Fibroblast of villous mesenchyme (primary cell): ENCODE results near the gene SERP1. TPM values are rescaled to one million over a fixed set of nuclear protein-coding genes. Genes with fewer than 3 reads are reported as not detected.

Source experiments
- DNase-seq: peaks from one replicate; pipeline ENCODE4 v3.0.0-alpha.2; 2010; ENCODE audit warnings: low read depth
- H3K4me3 ChIP-seq: 2 replicates; pipeline ENCODE4 v1.5.1; 2011; ENCODE audit warnings: low read depth, mild to moderate bottlenecking, low read length
- total RNA-seq: library from RNA; depleted of rRNA; stranded (reverse); fragments of >200 nt; gene quantifications from 2 replicates; pipeline ENCODE4 v1.2.3, GENCODE V29; 2012
- TF ChIP-seq, protein P1 (sequence below): IDR thresholded peaks from 2 replicates; pipeline ENCODE4 v1.5.1; 2012; ENCODE audit warnings: low read depth, mild to moderate bottlenecking, low read length; ENCODE audit not compliant: insufficient read depth

Gene SERP1
- total RNA-seq, 1 donor: 151 TPM

DNA sequence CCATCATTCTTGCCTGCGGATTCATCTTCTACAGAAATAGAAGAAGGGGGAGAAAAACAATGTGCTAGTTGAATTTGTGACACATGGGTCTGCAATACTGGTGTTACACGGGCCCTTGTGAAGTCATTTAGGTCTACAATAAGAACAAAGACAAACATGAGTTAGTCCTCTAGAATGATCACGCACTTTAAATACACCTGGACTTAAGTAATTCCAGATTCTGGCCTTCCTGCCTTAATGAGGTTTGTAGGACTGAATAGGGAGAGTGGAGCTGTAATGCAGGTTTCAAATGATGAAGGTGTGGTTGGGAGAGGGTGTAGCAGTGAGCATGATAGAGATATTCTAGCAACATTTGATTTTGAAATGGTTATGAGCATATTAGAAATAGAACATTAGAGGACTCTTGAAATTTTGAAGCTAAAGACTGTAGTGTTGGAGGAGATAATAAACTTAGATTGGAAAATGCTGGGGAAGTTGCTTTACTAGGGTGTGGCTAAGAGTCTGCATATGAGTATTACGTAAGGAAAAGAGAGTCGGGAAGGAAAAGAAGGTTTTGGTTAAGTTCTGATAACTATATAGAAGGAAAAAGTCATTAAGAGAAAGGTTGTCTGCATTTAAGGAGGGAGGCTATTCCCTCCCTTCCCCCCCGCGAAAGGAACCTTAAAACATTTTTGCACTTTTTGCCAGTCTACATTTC, 897 bp upstream of the SERP1 start:
- TF ChIP-seq, protein P1, sequence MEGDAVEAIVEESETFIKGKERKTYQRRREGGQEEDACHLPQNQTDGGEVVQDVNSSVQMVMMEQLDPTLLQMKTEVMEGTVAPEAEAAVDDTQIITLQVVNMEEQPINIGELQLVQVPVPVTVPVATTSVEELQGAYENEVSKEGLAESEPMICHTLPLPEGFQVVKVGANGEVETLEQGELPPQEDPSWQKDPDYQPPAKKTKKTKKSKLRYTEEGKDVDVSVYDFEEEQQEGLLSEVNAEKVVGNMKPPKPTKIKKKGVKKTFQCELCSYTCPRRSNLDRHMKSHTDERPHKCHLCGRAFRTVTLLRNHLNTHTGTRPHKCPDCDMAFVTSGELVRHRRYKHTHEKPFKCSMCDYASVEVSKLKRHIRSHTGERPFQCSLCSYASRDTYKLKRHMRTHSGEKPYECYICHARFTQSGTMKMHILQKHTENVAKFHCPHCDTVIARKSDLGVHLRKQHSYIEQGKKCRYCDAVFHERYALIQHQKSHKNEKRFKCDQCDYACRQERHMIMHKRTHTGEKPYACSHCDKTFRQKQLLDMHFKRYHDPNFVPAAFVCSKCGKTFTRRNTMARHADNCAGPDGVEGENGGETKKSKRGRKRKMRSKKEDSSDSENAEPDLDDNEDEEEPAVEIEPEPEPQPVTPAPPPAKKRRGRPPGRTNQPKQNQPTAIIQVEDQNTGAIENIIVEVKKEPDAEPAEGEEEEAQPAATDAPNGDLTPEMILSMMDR: no peak
- DNase-seq: peak; percentile 53
- peak overlapping the region; percentile 97 for H3K4me3 ChIP-seq

DNA sequence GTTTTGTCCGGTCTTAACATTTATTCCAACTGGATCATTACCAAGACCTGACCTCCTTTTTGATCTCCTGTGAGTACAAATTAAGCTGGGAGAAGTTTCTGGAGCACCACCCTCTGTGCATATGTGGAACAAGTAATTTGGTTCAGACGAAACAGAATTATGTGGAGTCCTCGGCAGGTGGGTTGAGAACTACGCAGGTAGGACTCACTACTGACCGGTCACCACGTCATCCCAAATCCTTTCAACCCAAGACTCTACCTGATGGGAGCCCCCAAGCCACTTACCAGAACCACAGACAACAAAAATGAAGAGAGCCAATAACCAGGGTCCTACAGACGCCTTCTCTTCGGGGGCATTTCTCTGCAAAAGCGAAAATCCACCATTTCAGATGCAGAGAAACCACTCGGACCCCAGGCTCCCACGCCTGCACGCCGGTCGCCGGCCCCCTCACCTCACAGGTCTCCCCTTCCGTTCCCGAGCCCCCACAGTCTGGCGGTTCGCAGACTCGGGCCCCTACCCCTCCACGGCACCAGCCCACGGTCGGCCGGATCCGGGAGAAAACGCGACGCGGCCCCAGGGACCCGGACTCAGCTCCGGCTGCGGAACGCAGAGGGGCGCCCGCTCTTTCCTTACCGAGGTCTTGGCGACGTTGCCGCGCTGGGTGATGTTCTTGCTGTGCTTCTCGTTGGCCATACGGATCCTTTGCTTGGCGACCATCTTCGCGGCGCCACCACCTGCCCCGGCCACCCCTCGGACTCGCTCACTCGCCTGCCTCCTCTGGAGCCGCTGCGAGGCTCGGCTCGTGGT, 674 bp downstream of the SERP1 start:
- peak overlapping the region; percentile 97 for H3K4me3 ChIP-seq
- TF ChIP-seq, protein P1: no peak
- peak; percentile 17 for DNase-seq

DNA sequence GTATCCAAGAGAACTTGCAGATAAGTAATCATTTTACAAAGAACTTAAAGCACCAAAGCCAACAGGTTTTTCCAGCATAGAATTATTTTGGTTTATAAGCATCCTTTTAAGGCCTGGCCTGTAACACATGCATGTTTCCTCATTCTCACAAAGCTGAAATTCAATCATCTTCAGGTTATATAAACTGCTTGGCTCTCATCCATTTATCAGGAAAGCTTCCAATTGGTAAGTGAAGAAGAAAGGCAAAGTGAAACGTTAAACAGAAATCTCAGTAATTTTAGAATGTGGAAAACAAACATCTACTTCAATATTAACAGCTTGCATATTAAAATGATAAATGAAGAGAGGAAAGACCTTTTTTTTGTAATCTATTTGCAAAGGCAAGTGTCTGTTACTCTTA, 1.6 kb downstream of the SERP1 start:
- peak; percentile 50 for DNase-seq
- peak overlapping the region; percentile 97 for H3K4me3 ChIP-seq
- TF ChIP-seq, protein P1: no peak

DNA sequence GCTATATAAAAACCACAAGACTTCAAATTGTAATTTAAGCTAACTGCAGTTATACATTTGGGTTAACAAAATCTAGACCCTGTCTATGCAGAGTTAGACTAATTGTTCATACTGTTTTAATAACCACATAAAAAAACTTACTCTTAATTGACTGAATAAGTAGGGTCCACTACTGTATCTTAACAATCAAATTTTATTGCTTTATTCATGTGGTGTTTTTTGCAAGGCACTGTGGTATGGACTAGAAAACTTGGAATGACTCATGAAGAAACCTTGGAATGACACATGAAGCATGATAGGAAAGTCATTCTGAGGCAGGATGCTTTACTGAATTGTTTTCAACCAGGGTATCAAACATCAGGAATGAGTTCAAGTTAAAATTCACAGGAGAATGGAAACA, 2.3 kb downstream of the SERP1 start:
- DNase-seq: peak; percentile 48
- TF ChIP-seq, protein P1: no peak
- H3K4me3 ChIP-seq: peak overlapping the region; percentile 97

DNA sequence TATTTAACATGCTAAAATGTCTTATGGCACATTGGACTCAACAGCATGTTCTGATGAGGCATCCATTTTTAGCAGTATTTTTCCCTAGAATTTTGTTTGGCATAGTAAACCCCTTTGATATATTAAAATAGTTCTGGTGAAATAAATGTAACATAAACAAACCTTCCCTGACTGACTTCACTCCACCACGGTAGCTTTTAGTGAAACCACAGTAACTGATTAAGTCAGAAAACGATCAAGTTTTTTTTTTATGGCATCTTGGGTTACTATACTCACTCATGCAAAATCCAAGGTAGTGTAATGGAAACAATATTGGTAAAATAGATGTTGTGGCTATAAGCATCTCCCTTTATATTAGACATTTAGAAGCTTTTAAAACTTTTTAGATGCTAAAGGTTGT, 2.8 kb downstream of the SERP1 start:
- TF ChIP-seq, protein P1: no peak
- no peak for DNase-seq

DNA sequence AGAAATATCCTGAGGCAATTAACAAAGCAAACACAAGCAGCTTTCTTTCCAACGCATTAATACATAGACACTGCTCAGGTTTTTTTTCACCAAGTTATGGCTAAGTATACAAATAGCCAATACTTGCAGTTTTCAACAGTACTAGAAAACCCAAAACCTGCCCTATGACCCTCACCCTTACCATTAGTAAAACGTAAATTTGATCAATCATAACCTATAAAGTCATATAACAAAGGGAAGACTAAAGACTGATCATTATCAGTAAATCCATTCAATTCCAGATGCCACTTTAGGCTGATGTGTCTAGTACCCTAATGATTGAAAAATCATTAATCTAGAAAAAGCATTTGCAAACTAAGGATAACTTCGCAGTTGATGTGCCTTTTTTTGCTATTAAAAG, 3.2 kb downstream of the SERP1 start:
- TF ChIP-seq, protein P1: no peak
- H3K4me3 ChIP-seq: no peak overlapping the region
- DNase-seq: no peak

More for the DNA sequence above, 2.8 kb downstream of the SERP1 start:
- H3K4me3 ChIP-seq: no peak overlapping the region

DNA sequence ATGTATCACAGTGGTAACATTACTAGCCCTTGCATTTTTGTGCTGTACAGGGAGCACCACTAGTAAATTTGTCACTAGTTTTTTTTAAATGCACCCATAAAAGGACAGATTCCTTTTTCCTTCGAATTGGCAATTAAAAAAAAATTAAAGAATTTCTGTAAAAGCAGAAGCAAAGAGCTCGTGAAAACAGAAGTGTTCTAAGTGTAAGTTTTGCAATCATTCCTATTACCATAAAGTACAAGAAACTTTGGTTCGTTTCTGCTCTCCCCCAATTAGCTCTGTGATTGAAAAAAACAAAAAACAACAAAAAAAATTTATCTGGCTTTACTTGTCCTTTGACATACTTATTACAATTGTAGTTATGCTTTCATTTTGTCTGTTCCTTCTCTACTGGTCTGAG, 5.3 kb downstream of the SERP1 start:
- no peak for DNase-seq
- TF ChIP-seq, protein P1: no peak
- no peak overlapping the region for H3K4me3 ChIP-seq
